ENCODE results near the gene ZYX. TPM values are rescaled to one million over a fixed set of nuclear protein-coding genes. Genes with fewer than 3 reads are reported as not detected.

ZYX gene
- total and polyA plus RNA-seq, 9 of the 15 experiments (the other 6 are each of a cell fraction or from before 2014, with no cell fraction given): 1.8 to 130 (median 15.7) TPM

DNA sequence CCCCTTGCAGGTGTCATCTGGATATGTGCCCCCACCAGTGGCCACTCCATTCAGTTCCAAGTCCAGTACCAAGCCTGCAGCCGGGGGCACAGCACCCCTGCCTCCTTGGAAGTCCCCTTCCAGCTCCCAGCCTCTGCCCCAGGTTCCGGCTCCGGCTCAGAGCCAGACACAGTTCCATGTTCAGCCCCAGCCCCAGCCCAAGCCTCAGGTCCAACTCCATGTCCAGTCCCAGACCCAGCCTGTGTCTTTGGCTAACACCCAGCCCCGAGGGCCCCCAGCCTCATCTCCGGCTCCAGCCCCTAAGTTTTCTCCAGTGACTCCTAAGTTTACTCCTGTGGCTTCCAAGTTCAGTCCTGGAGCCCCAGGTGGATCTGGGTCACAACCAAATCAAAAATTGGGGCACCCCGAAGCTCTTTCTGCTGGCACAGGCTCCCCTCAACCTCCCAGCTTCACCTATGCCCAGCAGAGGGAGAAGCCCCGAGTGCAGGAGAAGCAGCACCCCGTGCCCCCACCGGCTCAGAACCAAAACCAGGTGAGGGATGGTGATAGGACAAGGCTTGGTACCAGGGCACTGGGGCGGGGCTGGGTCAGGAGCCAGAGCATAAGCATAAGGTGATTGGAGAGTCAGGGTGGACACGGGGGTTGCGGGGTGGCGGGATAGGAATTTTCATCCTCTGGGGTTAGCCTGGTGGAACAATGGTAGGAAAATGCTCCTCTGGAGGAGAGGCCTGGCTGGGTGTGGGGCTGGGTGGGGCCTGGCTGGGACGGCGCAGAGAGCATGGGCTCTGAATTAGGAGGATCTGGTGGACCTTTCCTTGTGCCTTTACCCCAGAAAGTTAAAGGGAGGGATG lies 1.9 kb downstream of the ZYX start (continued):
- TF ChIP-seq SOX6 (IDR thresholded peaks at IDR 0.05) (no peak), ZNF253 (CRISPR knock-in tag; conservative IDR thresholded peaks at IDR 0.05) (no peak), ZNF436 (CRISPR knock-in tag; IDR thresholded peaks at IDR 0.05) (no peak), RBFOX2 (IDR thresholded peaks at IDR 0.05; ENCODE audit: low read depth, low read length) (peak; percentile 41; the same call in 1 of the 2 replicates), GABPB1 (CRISPR knock-in tag; IDR thresholded peaks at IDR 0.05) (no peak), POLR2G (IDR thresholded peaks at IDR 0.05; ENCODE audit: low read depth, low read length) (peak; percentile 65)

DNA sequence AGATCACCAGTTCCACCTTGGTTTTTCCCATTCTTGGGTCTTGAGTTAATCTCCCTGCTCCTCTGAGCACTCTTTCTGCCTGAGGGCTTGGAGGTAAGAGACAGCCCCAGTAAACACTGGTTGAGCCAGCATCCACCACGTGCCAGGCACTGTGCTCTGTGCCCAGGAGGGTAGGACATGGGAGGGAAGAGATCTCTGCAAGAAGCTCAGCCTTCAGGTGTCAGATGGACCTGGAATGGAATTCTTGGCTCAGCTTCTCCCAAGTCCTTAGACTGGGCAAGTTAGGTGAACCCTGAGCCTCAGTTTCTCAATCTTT lies 2.5 kb downstream of the ZYX start:
- Histone ChIP-seq H3K9ac (ENCODE audit: insufficient read depth in 1 of 2, low read depth in 2 of 2, low read length in 2 of 2) (no peak overlapping the region; a peak in 1 of 4 replicates), H2AFZ (ENCODE audit: low read depth, low read length) (no peak overlapping the region), H3K36me3 (ENCODE audit: control insufficient read depth, insufficient read depth, low read length) (peaks cover 52% of the 10 kb centered on the region; the same call in 2 of the 3 replicates), H3K4me1 (replicated peaks in 1 of 2; ENCODE audit: control insufficient read depth in 2 of 2, insufficient read depth in 2 of 2, low read length in 2 of 2) (peaks cover 21 to 47% of the 10 kb centered on the region in 2 experiments; a peak in 4 of 5 replicates), H3K9me3 (replicated peaks; ENCODE audit: control insufficient read depth, insufficient read depth, low read depth, low read length) (no peaks in the 10 kb centered on the region), H4K20me1 (replicated peaks; ENCODE audit: control insufficient read depth, insufficient read depth, low read length) (peaks cover 13% of the 10 kb centered on the region), H3K9me1 (ENCODE audit: control insufficient read depth, insufficient read depth, low read length) (peaks cover 13% of the 10 kb centered on the region), H3K27ac (ENCODE audit: extremely low read depth, low read depth, low read length) (no peak overlapping the region), H3K4me2 (ENCODE audit: insufficient read depth, low read length) (no peak overlapping the region), H3K79me2 (ENCODE audit: control insufficient read depth, insufficient read depth, low read length) (peaks cover 12% of the 10 kb centered on the region), H3K4me3 (no peak overlapping the region), H3K27me3 (ENCODE audit: control insufficient read depth in 2 of 2, insufficient read depth in 2 of 2, low read length in 2 of 2) (no peaks in the 10 kb centered on the region)
- ATAC-seq: no peak
- in situ Hi-C loops (cut with MboI): no loop called here
- POLR2A ChIA-PET: interaction anchor here (0.7 to 2.4 kb wide), 7 partner anchors 10 to 39 kb away, joined by 3 to 46 read pairs (median 4); no protein-coding TSS in a partner anchor
- no TSS peak for BruUV-seq (replicated peaks)
- CTCF ChIA-PET (ENCODE audit: low intra/inter-chr PET ratio): no interaction called here
- intact Hi-C loops (cut with micrococcal nuclease): loop anchor here (5.0 kb wide), 1 partner anchor 36 kb away; no protein-coding TSS in a partner anchor
- no peak for FAIRE-seq
- DNase-seq (ENCODE audit: extremely low read depth in 1 of 4, low spot score in 3 of 4): no peak
- WGBS (ENCODE audit: insufficient coverage, low coverage, missing lambda C conversion rate): 91% methylated on average over 1 of the region's 1 CpG
- peak; percentile 66 for TF ChIP-seq KDM5B (IDR thresholded peaks at IDR 0.05; ENCODE audit: insufficient replicate concordance, low read depth, low read length)
- no peak for TF ChIP-seq KAT2B (IDR thresholded peaks at IDR 0.05; ENCODE audit: low read depth, low read length)
- TF ChIP-seq ZNF644 (tag; IDR thresholded peaks at IDR 0.05; ENCODE audit: low read depth): no peak
- no peak for TF ChIP-seq ZC3H11A (IDR thresholded peaks at IDR 0.05; ENCODE audit: low read depth, low read length)
- TF ChIP-seq, protein P1, sequence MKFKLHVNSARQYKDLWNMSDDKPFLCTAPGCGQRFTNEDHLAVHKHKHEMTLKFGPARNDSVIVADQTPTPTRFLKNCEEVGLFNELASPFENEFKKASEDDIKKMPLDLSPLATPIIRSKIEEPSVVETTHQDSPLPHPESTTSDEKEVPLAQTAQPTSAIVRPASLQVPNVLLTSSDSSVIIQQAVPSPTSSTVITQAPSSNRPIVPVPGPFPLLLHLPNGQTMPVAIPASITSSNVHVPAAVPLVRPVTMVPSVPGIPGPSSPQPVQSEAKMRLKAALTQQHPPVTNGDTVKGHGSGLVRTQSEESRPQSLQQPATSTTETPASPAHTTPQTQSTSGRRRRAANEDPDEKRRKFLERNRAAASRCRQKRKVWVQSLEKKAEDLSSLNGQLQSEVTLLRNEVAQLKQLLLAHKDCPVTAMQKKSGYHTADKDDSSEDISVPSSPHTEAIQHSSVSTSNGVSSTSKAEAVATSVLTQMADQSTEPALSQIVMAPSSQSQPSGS (CRISPR knock-in tag; IDR thresholded peaks at IDR 0.05): no peak
- no peak for TF ChIP-seq SMAD2 (IDR thresholded peaks at IDR 0.05; ENCODE audit: low read depth, low read length)
- TF ChIP-seq ZNF444 (CRISPR knock-in tag; IDR thresholded peaks at IDR 0.05): no peak
- TF ChIP-seq RBFOX2 (IDR thresholded peaks at IDR 0.05; ENCODE audit: low read depth, low read length): no peak
- no peak for TF ChIP-seq FOXK2 (conservative IDR thresholded peaks at IDR 0.05 in 1 of 2, IDR thresholded peaks at IDR 0.05 in 1 of 2; ENCODE audit: low read depth in 2 of 2)

Data from K562 (cell line).